HepG2 (cell line): ENCODE results near the gene DIPK1A. TPM values are rescaled to one million over a fixed set of nuclear protein-coding genes. Genes with fewer than 3 reads are reported as not detected.

Experiments used
- GLI4 ChIP-seq: sonication (generic); formaldehyde crosslinking; IDR thresholded peaks from 2 replicates; pipeline ENCODE4 v1.5.1; 2020; ENCODE audit warnings: missing genetic modification reagents, mild to moderate bottlenecking, moderate library complexity, borderline replicate concordance
- HNRNPUL1 ChIP-seq: fragments of 200-400 bp; formaldehyde crosslinking; IDR thresholded peaks from 2 replicates; pipeline ENCODE4 v1.6.1; 2017; ENCODE audit warnings: low read depth, mild to moderate bottlenecking, low read length, moderate library complexity
- ONECUT2 ChIP-seq: sonication (generic); formaldehyde crosslinking; IDR thresholded peaks from 2 replicates; pipeline ENCODE4 v1.4.0; 2020; ENCODE audit warnings: missing genetic modification reagents
- PCBP1 ChIP-seq: fragments of 200-400 bp; formaldehyde crosslinking; IDR thresholded peaks from 2 replicates; pipeline ENCODE4 v1.6.1; 2017; ENCODE audit warnings: mild to moderate bottlenecking, low read depth, low read length, borderline replicate concordance
- REL ChIP-seq: sonication (generic); formaldehyde crosslinking; conservative IDR thresholded peaks from 2 replicates; pipeline ENCODE4 v1.8.0; 2022; ENCODE audit warnings: mild to moderate bottlenecking, missing genetic modification reagents, moderate library complexity
- RFXANK ChIP-seq: IDR thresholded peaks from 2 replicates; pipeline ENCODE4 v1.6.1; 2016
- RFXAP ChIP-seq: sonication (generic); formaldehyde crosslinking; IDR thresholded peaks from 2 replicates; pipeline ENCODE4 v1.4.0; 2020; ENCODE audit warnings: missing genetic modification reagents, borderline replicate concordance
- ZNF136 ChIP-seq: sonication (generic); formaldehyde crosslinking; IDR thresholded peaks from 2 replicates; pipeline ENCODE4 v1.8.1; 2022; ENCODE audit warnings: low read depth, mild to moderate bottlenecking, moderate library complexity, missing genetic modification reagents
- ZNF142 ChIP-seq: sonication (generic); formaldehyde crosslinking; IDR thresholded peaks from 2 replicates; pipeline ENCODE4 v1.4.0; 2020; ENCODE audit warnings: missing genetic modification reagents
- ZNF790 ChIP-seq: sonication (generic); formaldehyde crosslinking; IDR thresholded peaks from 2 replicates; pipeline ENCODE4 v1.8.0; 2022; ENCODE audit warnings: missing genetic modification reagents, mild to moderate bottlenecking, borderline replicate concordance
- ZNF800 ChIP-seq: sonication (generic); formaldehyde crosslinking; IDR thresholded peaks from 2 replicates; pipeline ENCODE4 v1.4.0; 2020; ENCODE audit warnings: missing genetic modification reagents
- polyA plus RNA-seq, 8 experiments: library from polyadenylated mRNA; depleted of rRNA in 3 of 8; stranded (reverse) in 7 of 8; unstranded in 1 of 8; fragments of >200 nt; fragmentation: Illumina TruSeq in 4 of 8; extraction: Trizol in 4 of 8; gene quantifications; 2 replicates each; pipeline versions ENCODE4 v1.2.1 to v1.2.3, GENCODE V29; 2011 to 2016; ENCODE audit warnings: low read depth in 4 of 8, missing spikeins in 1 of 8, mixed read lengths in 1 of 8; ENCODE audit not compliant: insufficient read depth in 1 of 8
- total RNA-seq, 5 experiments: library from RNA; depleted of rRNA; stranded (reverse); fragments of >200 nt; fragmentation: Illumina TruSeq; extraction: Trizol; gene quantifications; 2 replicates each; pipeline ENCODE4 v1.2.3, GENCODE V29; 2016; ENCODE audit warnings: low read depth in 1 of 5
- TF ChIP-seq, protein P1 (sequence below): IDR thresholded peaks from 2 replicates; pipeline ENCODE4 v1.6.1; 2016; ENCODE audit warnings: missing compliant biosample characterization, missing genetic modification reagents, borderline replicate concordance
- TF ChIP-seq, protein P2 (sequence below): sonication (generic); formaldehyde crosslinking; IDR thresholded peaks from 2 replicates; pipeline ENCODE4 v1.8.0; 2022; ENCODE audit warnings: missing genetic modification reagents, mild to moderate bottlenecking, inconsistent platforms, borderline replicate concordance

DIPK1A gene
- total and polyA plus RNA-seq, 2 of the 13 experiments (the other 11 are each of a cell fraction or from before 2014, with no cell fraction given), result 8.4 TPM

- no peak for TF ChIP-seq ZNF142
- no peak for TF ChIP-seq GLI4 (CRISPR knock-in tag)
- TF ChIP-seq RFXANK (CRISPR knock-in tag), result peak; percentile 97
- TF ChIP-seq, protein P1, sequence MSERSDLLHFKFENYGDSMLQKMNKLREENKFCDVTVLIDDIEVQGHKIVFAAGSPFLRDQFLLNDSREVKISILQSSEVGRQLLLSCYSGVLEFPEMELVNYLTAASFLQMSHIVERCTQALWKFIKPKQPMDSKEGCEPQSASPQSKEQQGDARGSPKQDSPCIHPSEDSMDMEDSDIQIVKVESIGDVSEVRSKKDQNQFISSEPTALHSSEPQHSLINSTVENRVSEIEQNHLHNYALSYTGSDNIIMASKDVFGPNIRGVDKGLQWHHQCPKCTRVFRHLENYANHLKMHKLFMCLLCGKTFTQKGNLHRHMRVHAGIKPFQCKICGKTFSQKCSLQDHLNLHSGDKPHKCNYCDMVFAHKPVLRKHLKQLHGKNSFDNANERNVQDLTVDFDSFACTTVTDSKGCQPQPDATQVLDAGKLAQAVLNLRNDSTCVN (CRISPR knock-in tag), result no peak
- no peak for TF ChIP-seq PCBP1
- no peak for TF ChIP-seq ZNF800 (CRISPR knock-in tag)
- no peak for TF ChIP-seq ZNF790
- peak; percentile 95 for TF ChIP-seq RFXAP (CRISPR knock-in tag)
- TF ChIP-seq REL (CRISPR knock-in tag), result no peak
- TF ChIP-seq ONECUT2 (CRISPR knock-in tag), result no peak
- TF ChIP-seq, protein P2, sequence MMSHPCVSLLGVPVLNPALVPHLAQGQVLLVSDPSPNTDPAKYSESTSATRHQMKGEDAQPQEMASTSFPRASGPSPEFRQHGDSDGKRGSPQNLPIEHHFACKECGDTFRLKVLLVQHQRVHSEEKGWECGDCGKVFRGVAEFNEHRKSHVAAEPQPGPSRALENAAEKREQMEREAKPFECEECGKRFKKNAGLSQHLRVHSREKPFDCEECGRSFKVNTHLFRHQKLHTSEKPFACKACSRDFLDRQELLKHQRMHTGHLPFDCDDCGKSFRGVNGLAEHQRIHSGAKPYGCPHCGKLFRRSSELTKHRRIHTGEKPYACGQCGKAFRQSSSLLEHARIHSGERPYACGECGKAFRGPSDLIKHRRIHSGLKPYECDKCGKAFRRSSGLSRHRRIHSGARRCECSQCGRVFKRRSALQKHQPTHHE (CRISPR knock-in tag), result no peak
- TF ChIP-seq HNRNPUL1, result no peak
- TF ChIP-seq ZNF136 (CRISPR knock-in tag), result no peak
- TF ChIP-seq, all 625 proteins: peak for 4
Observed at GRCh38 chr1:92804721-92805201, 156.5 kb downstream of the DIPK1A start (continued).
